HepG2 (cell line): ENCODE results near the gene MVP. TPM values are rescaled to one million over a fixed set of nuclear protein-coding genes. Genes with fewer than 3 reads are reported as not detected.

ENCODE experiments used
- AKNA ChIP-seq: sonication (generic); formaldehyde crosslinking; IDR thresholded peaks from 2 replicates; pipeline ENCODE4 v1.4.0; 2020; ENCODE audit warnings: missing genetic modification reagents, borderline replicate concordance
- HNF1B ChIP-seq: sonication (generic); formaldehyde crosslinking; IDR thresholded peaks from 2 replicates; pipeline ENCODE4 v1.5.1; 2020; ENCODE audit warnings: mild to moderate bottlenecking, moderate library complexity, missing genetic modification reagents
- MNT ChIP-seq: fragments of 450-650 bp; IDR thresholded peaks from 2 replicates; pipeline ENCODE4 v1.6.1; 2016
- MTA1 ChIP-seq: sonication (generic); formaldehyde crosslinking; IDR thresholded peaks from 2 replicates; pipeline ENCODE4 v1.4.0; 2020; ENCODE audit warnings: missing genetic modification reagents, mild to moderate bottlenecking, borderline replicate concordance
- PCBP2 ChIP-seq: fragments of 200-400 bp; formaldehyde crosslinking; optimal IDR thresholded peaks from 2 replicates; pipeline ENCODE3; 2018; ENCODE audit warnings: low read length, low read depth; ENCODE audit not compliant: poor library complexity, severe bottlenecking
- RAD21 ChIP-seq: fragments of 450-650 bp; formaldehyde crosslinking; IDR thresholded peaks from 2 replicates; pipeline ENCODE4 v1.5.0; 2020; ENCODE audit warnings: mild to moderate bottlenecking
- RAD51 ChIP-seq: fragments of 450-650 bp; IDR thresholded peaks from 2 replicates; pipeline ENCODE4 v1.6.1; 2016; ENCODE audit warnings: borderline replicate concordance
- RBFOX2 ChIP-seq: fragments of 200-400 bp; formaldehyde crosslinking; IDR thresholded peaks from 2 replicates; pipeline ENCODE4 v1.6.1; 2017; ENCODE audit warnings: low read depth, mild to moderate bottlenecking, low read length
- RBM22 ChIP-seq: fragments of 200-400 bp; formaldehyde crosslinking; optimal IDR thresholded peaks from 2 replicates; pipeline ENCODE3; 2017; ENCODE audit warnings: mild to moderate bottlenecking, low read length, moderate library complexity
- SCMH1 ChIP-seq: sonication (generic); formaldehyde crosslinking; IDR thresholded peaks from 2 replicates; pipeline ENCODE4 v1.9.0; 2021; ENCODE audit warnings: missing genetic modification reagents, mild to moderate bottlenecking, borderline replicate concordance
- SSRP1 ChIP-seq: IDR thresholded peaks from 2 replicates; pipeline ENCODE4 v1.6.1; 2016; ENCODE audit warnings: control low read depth
- TBX2 ChIP-seq: sonication (generic); formaldehyde crosslinking; IDR thresholded peaks from 2 replicates; pipeline ENCODE4 v1.5.0; 2020; ENCODE audit warnings: missing genetic modification reagents, mild to moderate bottlenecking, borderline replicate concordance
- TEAD3 ChIP-seq: optimal IDR thresholded peaks from 2 replicates; pipeline ENCODE3; 2016; ENCODE audit warnings: borderline replicate concordance
- ZBTB21 ChIP-seq: sonication (generic); formaldehyde crosslinking; IDR thresholded peaks from 2 replicates; pipeline ENCODE4 v1.4.0; 2020; ENCODE audit warnings: missing genetic modification reagents
- ZNF687 ChIP-seq: sonication (generic); formaldehyde crosslinking; IDR thresholded peaks from 2 replicates; pipeline ENCODE4 v1.5.1; 2020; ENCODE audit warnings: mild to moderate bottlenecking, missing genetic modification reagents, moderate library complexity
- ZSCAN22 ChIP-seq: sonication (generic); formaldehyde crosslinking; IDR thresholded peaks from 2 replicates; pipeline ENCODE4 v1.4.0; 2020; ENCODE audit warnings: mild to moderate bottlenecking, missing genetic modification reagents
- polyA plus RNA-seq, 8 experiments: library from polyadenylated mRNA; depleted of rRNA in 3 of 8; stranded (reverse) in 7 of 8; unstranded in 1 of 8; fragments of >200 nt; fragmentation: Illumina TruSeq in 4 of 8; extraction: Trizol in 4 of 8; gene quantifications; 2 replicates each; pipeline versions ENCODE4 v1.2.1 to v1.2.3, GENCODE V29; 2011 to 2016; ENCODE audit warnings: low read depth in 4 of 8, missing spikeins in 1 of 8, mixed read lengths in 1 of 8; ENCODE audit not compliant: insufficient read depth in 1 of 8
- total RNA-seq, 5 experiments: library from RNA; depleted of rRNA; stranded (reverse); fragments of >200 nt; fragmentation: Illumina TruSeq; extraction: Trizol; gene quantifications; 2 replicates each; pipeline ENCODE4 v1.2.3, GENCODE V29; 2016; ENCODE audit warnings: low read depth in 1 of 5

Gene MVP
- total and polyA plus RNA-seq, 2 of the 13 experiments (the other 11 are each of a cell fraction or from before 2014, with no cell fraction given): 22.9 to 43.5 TPM

- no peak for TF ChIP-seq SCMH1 (CRISPR knock-in tag)
- peak; percentile 96 for TF ChIP-seq RAD21 (CRISPR knock-in tag)
- peak; percentile 69 for TF ChIP-seq SSRP1 (CRISPR knock-in tag)
- TF ChIP-seq ZBTB21 (CRISPR knock-in tag): peak; percentile 66; the same call in 1 of the 2 replicates
- TF ChIP-seq AKNA (CRISPR knock-in tag): no peak
- no peak for TF ChIP-seq PCBP2
- TF ChIP-seq RBFOX2: peak; percentile 92
- TF ChIP-seq RBM22: peak; percentile 53
- peak; percentile 41; the same call in 1 of the 2 replicates for TF ChIP-seq MNT
- TF ChIP-seq HNF1B: peak; percentile 91
- peak; percentile 68; the same call in 1 of the 2 replicates for TF ChIP-seq TBX2 (CRISPR knock-in tag)
- TF ChIP-seq ZNF687 (CRISPR knock-in tag): peak; percentile 94
- TF ChIP-seq RAD51: no peak
- peak; percentile 17 for TF ChIP-seq TEAD3 (CRISPR knock-in tag)
- TF ChIP-seq ZSCAN22 (CRISPR knock-in tag): 0 out of 2 replicates have a peak, but pooled peaks have one; percentile 37
- peak; percentile 64; the same call in 1 of the 2 replicates for TF ChIP-seq MTA1
Observed at GRCh38 chr16:29815793-29816693, 4.2 kb upstream of the MVP start, which contains the start of gene PAGR1 (continued).
